ENCODE data around the gene ARHGEF1. TPM values are rescaled to one million over a fixed set of nuclear protein-coding genes. Genes with fewer than 3 reads are reported as not detected.

The ARHGEF1 gene
- polyA plus RNA-seq, 10 donors: 26.4 to 58.8 (median 43.1) TPM

DNA sequence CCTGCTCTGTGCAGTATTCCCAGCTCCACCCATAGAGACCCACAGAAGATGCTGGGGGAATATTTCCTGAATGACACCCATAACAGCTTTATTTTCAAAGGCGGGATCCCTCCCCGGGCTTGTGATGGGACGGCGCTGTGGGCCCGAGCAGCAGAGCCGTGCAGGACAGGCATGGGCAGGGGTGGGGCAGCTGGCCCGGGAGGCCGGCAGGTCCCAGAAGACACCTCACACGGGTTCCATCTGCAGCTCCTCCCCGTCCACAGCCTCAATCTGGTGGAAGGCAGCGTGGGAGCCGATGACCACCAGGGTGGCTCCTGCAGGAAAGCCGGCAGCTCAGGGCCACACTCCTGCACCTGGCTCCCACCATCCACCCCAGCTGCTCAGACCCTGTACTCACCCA, 73.6 kb downstream of the ARHGEF1 start:
- DNase-seq: no peak

Other genes with a start within 250 kb of the ARHGEF1 start
- not detected for gene CEACAM7, start 194.9 kb upstream of the ARHGEF1 start, polyA plus RNA-seq (ENCODE audit: insufficient read length in 10 of 10)
- under 1 TPM in 5 of 10 donors, not detected in 5; 0.05 to 0.78 (median 0.14) TPM for gene CEACAM5, start 174.6 kb upstream of the ARHGEF1 start, polyA plus RNA-seq (ENCODE audit: insufficient read length in 10 of 10)
- gene CEACAM6, start 127.7 kb upstream of the ARHGEF1 start, polyA plus RNA-seq (ENCODE audit: insufficient read length in 10 of 10): under 1 TPM in 9 of 10 donors, not detected in 1; 0.08 to 0.40 (median 0.26) TPM
- gene CEACAM3, start 86.6 kb upstream of the ARHGEF1 start, polyA plus RNA-seq (ENCODE audit: insufficient read length in 10 of 10): under 1 TPM in 2 of 10 donors, not detected in 8; 0.13 to 0.18 TPM
- under 1 TPM in 1 of 10 donors, not detected in 9; 0.15 TPM for gene LYPD4, start 38.5 kb upstream of the ARHGEF1 start, polyA plus RNA-seq (ENCODE audit: insufficient read length in 10 of 10)
- under 1 TPM in 2 of 10 donors, not detected in 8; 0.16 to 0.43 TPM for gene DMRTC2, start 38.1 kb upstream of the ARHGEF1 start, polyA plus RNA-seq (ENCODE audit: insufficient read length in 10 of 10)
- gene RPS19, start 22.9 kb upstream of the ARHGEF1 start, polyA plus RNA-seq (ENCODE audit: insufficient read length in 10 of 10): 1,000 to 10,000 TPM; 1,506 to 2,735 (median 2,171) TPM
- gene CD79A, start 5.9 kb upstream of the ARHGEF1 start, polyA plus RNA-seq (ENCODE audit: insufficient read length in 10 of 10): 1 to 10 TPM in 5 of 10 donors, under 1 TPM in 5; 0.39 to 2.2 (median 1.2) TPM
- gene ERFL, start 45.3 kb downstream of the ARHGEF1 start, polyA plus RNA-seq (ENCODE audit: insufficient read length in 10 of 10): under 1 TPM in 9 of 10 donors, not detected in 1; 0.07 to 0.29 (median 0.20) TPM
- 100 to 1,000 TPM in 2 of 10 donors, 10 to 100 TPM in 8; 44.2 to 104 (median 59.9) TPM for gene RABAC1, start 76.1 kb downstream of the ARHGEF1 start, polyA plus RNA-seq (ENCODE audit: insufficient read length in 10 of 10)
- 1 to 10 TPM in 3 of 10 donors, under 1 TPM in 7; 0.20 to 1.1 (median 0.61) TPM for gene ATP1A3, start 111.0 kb downstream of the ARHGEF1 start, polyA plus RNA-seq (ENCODE audit: insufficient read length in 10 of 10)
- gene GRIK5, start 187.0 kb downstream of the ARHGEF1 start, polyA plus RNA-seq (ENCODE audit: insufficient read length in 10 of 10): 1 to 10 TPM; 1.8 to 4.3 (median 3.1) TPM
- 10 to 100 TPM in 4 of 10 donors, 1 to 10 TPM in 6; 7.5 to 14.1 (median 9.5) TPM for gene ZNF574, start 193.0 kb downstream of the ARHGEF1 start, polyA plus RNA-seq (ENCODE audit: insufficient read length in 10 of 10)
- 1 to 10 TPM; 1.5 to 3.0 (median 1.7) TPM for gene POU2F2, start 249.3 kb downstream of the ARHGEF1 start, polyA plus RNA-seq (ENCODE audit: insufficient read length in 10 of 10)

All from muscle of back (tissue), 11 donors.